ENCODE measurements around the gene WFS1. TPM values are rescaled to one million over a fixed set of nuclear protein-coding genes. Genes with fewer than 3 reads are reported as not detected.

WFS1 gene
- total and polyA plus RNA-seq, 2 of the 8 experiments (the other 6 are each of a cell fraction or from before 2014, with no cell fraction given), result 29.1 to 43.1 TPM

DNA sequence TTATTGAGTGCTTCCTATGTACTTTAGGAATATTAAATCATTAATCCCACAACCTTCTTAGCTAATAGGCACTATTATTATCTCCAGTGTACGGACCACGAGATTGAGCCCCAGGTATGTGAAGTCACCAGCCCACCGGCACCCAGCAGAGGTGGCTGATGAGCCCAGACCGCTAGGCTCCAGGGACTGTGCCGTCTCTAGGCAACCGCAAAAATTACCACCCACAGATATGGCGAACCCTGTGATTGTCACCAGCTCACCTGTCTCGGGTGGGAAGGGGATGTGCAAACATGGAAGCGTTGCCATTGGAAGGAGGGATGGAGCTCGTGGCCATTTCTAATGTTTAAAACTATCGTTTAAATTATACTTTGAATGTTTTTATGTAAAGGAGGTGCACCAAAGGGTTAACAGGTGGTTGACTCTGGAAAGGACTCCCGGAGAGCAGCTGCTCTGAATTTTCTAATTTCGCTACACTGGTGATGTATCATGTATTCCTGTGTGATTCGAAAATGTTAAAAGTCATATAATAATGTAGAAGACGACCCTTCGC, 48.3 kb upstream of the WFS1 start:
- no peak overlapping the region for H3K9ac ChIP-seq (replicated peaks in 1 of 4; ENCODE audit: extremely low read depth in 1 of 4, low read depth in 3 of 4, low read length in 3 of 4)
- H3K23me2 ChIP-seq (ENCODE audit: low read depth, low read length), result peaks cover 8% of the 10 kb centered on the region
- no peak overlapping the region for H3K27ac ChIP-seq (ENCODE audit: low read depth, low read length)
- H2BK20ac ChIP-seq (ENCODE audit: low read length), result no peak overlapping the region
- peak overlapping the region; percentile 82 to 90 for H3K4me2 ChIP-seq (ENCODE audit: insufficient read depth in 1 of 2, low read depth in 2 of 2, low read length in 2 of 2)
- H3K4me1 ChIP-seq (replicated peaks in 1 of 4; ENCODE audit: control insufficient read depth in 3 of 4, insufficient read depth in 4 of 4, low read length in 3 of 4), result peaks cover 0 to 4% (median 1%) of the 10 kb centered on the region in 4 experiments; a peak in 4 of 7 replicates
- DNase-seq (ENCODE audit: low read depth in 1 of 2, low spot score in 2 of 2) (peak in 1 of 2 experiments; percentile 57), FAIRE-seq (no peak)
- no peak overlapping the region for H4K91ac ChIP-seq (replicated peaks; ENCODE audit: insufficient read length, low read length)
- ChIA-PET CTCF (ENCODE audit: partially characterized antibody) (interaction anchor here (1.0 to 2.0 kb wide), 8 partner anchors 30 to 459 kb away, joined by 3 to 8 read pairs (median 5); no protein-coding TSS in a partner anchor), POLR2A (ENCODE audit: partially characterized antibody) (interaction anchor here (0.8 to 1.5 kb wide), 2 partner anchors 22 to 87 kb away, joined by 3 to 5 read pairs; no protein-coding TSS in a partner anchor)
- WGBS, 2 experiments (ENCODE audit: extremely low coverage in 1 of 2, insufficient coverage in 1 of 2, insufficient read length in 1 of 2, insufficient replicate concordance in 2 of 2, low coverage in 1 of 2, low lambda C conversion rate in 2 of 2, missing lambda C conversion rate in 1 of 2), result 20% methylated on average over 16 of the region's 16 CpGs; no CpG with 5 or more reads in 1 of the 2 experiments
- no peak overlapping the region for H3K23ac ChIP-seq (ENCODE audit: insufficient read length)
- H3K27me3 ChIP-seq (replicated peaks in 1 of 4; ENCODE audit: control insufficient read depth in 3 of 4, extremely low read depth in 1 of 4, insufficient read depth in 3 of 4, low read length in 3 of 4), result peaks cover 0 to 11% (median 7%) of the 10 kb centered on the region in 4 experiments; a peak in 5 of 7 replicates
- H3K9me3 ChIP-seq (ENCODE audit: insufficient read depth in 2 of 2, low read depth in 1 of 2, low read length in 1 of 2), result no peaks in the 10 kb centered on the region
- no peaks in the 10 kb centered on the region for H3K79me2 ChIP-seq (ENCODE audit: control insufficient read depth in 1 of 2, insufficient read depth in 2 of 2, low read length in 2 of 2)
- no peak overlapping the region for H3K56ac ChIP-seq (replicated peaks; ENCODE audit: insufficient read length, low read depth, low read length)
- H3K79me1 ChIP-seq (ENCODE audit: low read depth, low read length), result no peaks in the 10 kb centered on the region
- peaks cover 0 to 5% of the 10 kb centered on the region in 2 experiments for H4K20me1 ChIP-seq (replicated peaks in 1 of 2; ENCODE audit: control insufficient read depth in 1 of 2, insufficient read depth in 2 of 2, low read length in 2 of 2)
- no peak overlapping the region for H2BK120ac ChIP-seq (replicated peaks; ENCODE audit: low read depth, low read length)
- H4K8ac ChIP-seq (ENCODE audit: extremely low read depth, insufficient read depth, low read length), result no peak overlapping the region
- no peak overlapping the region for H2BK5ac ChIP-seq (ENCODE audit: low read depth, low read length)
- no peak overlapping the region for H2BK15ac ChIP-seq (ENCODE audit: low read length)
- no peak overlapping the region for H2BK12ac ChIP-seq (ENCODE audit: low read depth, low read length)
- no peak overlapping the region for H4K5ac ChIP-seq (ENCODE audit: insufficient read length, low read depth, low read length)
- H3K14ac ChIP-seq (ENCODE audit: insufficient read length), result no peak overlapping the region
- peak overlapping the region; percentile 68 to 81 (median 69); a peak in 7 of 8 replicates for H3K4me3 ChIP-seq (ENCODE audit: extremely low read depth in 1 of 4, insufficient read depth in 2 of 4, low read depth in 3 of 4, low read length in 4 of 4)
- no peak overlapping the region for H2AK5ac ChIP-seq (ENCODE audit: low read depth, low read length)
- H2AFZ ChIP-seq (ENCODE audit: low read length), result peak overlapping the region; percentile 59
- H3K18ac ChIP-seq (ENCODE audit: extremely low read depth, low read length), result no peak overlapping the region
- H3K36me3 ChIP-seq (ENCODE audit: control insufficient read depth in 2 of 4, insufficient read depth in 4 of 4, low read length in 3 of 4), result no peaks in the 10 kb centered on the region
- H3K4ac ChIP-seq (replicated peaks; ENCODE audit: insufficient read length, low read depth, low read length), result no peak overlapping the region
- TF ChIP-seq, protein P1, sequence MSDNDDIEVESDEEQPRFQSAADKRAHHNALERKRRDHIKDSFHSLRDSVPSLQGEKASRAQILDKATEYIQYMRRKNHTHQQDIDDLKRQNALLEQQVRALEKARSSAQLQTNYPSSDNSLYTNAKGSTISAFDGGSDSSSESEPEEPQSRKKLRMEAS (IDR thresholded peaks at IDR 0.05), result no peak
- TF ChIP-seq TEAD4 (IDR thresholded peaks at IDR 0.05; ENCODE audit: low read depth, low read length) (no peak), TCF12 (IDR thresholded peaks at IDR 0.05; ENCODE audit: low read depth, low read length) (no peak), KDM5A (IDR thresholded peaks at IDR 0.05; ENCODE audit: low read length) (no peak), RXRA (IDR thresholded peaks at IDR 0.05; ENCODE audit: insufficient read depth, low read depth, low read length) (no peak), CEBPB (IDR thresholded peaks at IDR 0.05; ENCODE audit: low read depth, low read length) (no peak), SAP30 (IDR thresholded peaks at IDR 0.05; ENCODE audit: insufficient read depth, insufficient replicate concordance, low read length) (peak; percentile 35), RNF2 (IDR thresholded peaks at IDR 0.05; ENCODE audit: borderline replicate concordance, low read depth, low read length, missing control alignments, poor library complexity, severe bottlenecking) (no peak), EZH2 (IDR thresholded peaks at IDR 0.05; ENCODE audit: low read depth, low read length, severe bottlenecking) (no peak), POU5F1 (IDR thresholded peaks at IDR 0.05; ENCODE audit: low read depth, low read length) (no peak), SIN3A (conservative IDR thresholded peaks at IDR 0.05 in 1 of 2, IDR thresholded peaks at IDR 0.05 in 1 of 2; ENCODE audit: low read depth in 1 of 2, low read length in 2 of 2) (0 out of 4 replicates have a peak, but pooled peaks of 1 of the 2 experiments have one; percentile 63), MAFK (IDR thresholded peaks at IDR 0.05; ENCODE audit: low read depth, low read length) (no peak)
